Jurkat, Clone E6-1 (cell line): ENCODE results near the gene FYN.

Experiments
- DNase-seq: peaks from one replicate; pipeline ENCODE4 v3.0.0-alpha.2; 2011; ENCODE audit warnings: low read depth, low spot score
- H3K4me3 ChIP-seq: 2 replicates; pipeline ENCODE4 v1.5.1; 2011; ENCODE audit warnings: mild to moderate bottlenecking, low read length, control low read depth, moderate library complexity

Gene FYN

DNA sequence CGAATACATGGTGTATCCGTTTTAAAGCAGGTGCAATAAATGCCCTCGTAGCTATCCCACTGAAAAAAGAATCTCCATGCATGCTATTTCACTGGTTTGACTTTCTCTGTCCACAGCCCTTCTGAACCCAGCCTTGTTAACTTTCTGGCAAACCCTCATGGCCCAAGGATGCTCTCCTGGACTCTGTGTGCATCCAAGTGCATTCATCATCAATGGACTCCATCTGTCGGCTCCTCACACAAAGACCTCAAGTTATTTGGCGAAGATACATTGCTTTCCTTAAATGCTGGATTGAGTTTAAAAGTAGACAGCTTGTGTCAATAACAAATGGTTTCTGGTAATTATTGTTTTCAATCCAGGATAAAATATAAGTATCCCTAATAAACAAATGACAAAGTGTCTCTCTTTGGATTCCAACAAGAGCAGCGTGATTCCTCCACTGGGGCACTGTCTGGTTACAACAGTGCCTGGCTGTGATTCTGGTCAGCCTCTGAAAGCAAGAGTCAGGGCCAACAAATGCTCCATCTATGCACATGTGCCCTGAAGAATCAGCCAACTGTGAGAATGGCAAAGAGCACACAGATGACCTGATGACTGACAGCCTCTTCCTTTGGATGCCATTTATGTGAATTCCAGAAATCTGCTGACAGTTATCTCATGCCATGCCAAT lies 55.7 kb downstream of the FYN start:
- no peak for DNase-seq
- H3K4me3 ChIP-seq = no peak overlapping the region

DNA sequence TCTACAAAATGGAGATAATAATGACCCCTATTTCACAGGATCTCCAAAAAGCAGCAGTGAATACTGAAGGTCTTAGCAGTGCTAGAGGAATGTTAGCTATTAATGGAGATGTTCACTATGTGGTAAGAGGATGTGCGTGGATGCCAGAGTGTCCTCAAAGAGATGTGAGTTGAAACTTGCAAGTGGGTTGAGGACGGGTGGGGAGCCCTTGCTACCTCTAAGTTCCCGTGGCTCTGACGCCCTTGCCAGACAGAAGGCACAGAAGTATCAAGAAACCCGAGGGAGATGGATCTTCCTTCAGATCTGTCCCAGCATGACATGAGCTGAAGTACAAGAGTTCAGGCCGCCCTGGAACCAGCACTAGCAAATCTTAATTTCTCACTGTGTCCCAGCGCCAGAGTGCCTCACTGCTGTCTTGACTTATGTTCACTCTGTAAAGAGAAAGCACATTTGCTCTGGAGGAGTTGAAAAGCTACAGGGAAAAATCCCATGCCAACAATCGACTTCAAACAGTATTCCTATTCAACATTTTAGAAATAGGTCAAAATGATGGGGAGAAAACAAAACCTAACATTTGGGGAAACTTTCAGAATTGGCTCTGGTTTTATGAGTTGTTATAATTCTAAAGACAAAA lies 59.5 kb downstream of the FYN start:
- no peak for DNase-seq
- H3K4me3 ChIP-seq = no peak overlapping the region

DNA sequence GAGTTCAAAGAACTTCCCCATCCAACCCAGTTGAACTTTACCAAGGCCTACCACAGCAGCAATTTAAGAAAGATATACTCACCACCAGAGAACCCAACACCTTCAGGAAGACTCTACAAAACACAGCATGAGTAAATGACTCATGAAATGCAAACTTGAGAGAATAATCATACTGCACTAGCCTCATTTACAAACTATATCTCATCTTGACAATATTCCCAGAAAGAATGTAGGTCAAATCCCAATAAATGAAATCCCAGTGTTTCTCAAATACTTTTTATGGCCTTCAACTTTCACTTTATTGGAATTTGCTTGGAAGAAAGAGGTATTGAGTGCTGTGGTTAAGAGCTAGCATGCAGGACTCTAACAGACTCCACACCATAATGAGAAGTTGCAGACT lies 60.0 kb downstream of the FYN start:
- H3K4me3 ChIP-seq = no peak overlapping the region
- no peak for DNase-seq

DNA sequence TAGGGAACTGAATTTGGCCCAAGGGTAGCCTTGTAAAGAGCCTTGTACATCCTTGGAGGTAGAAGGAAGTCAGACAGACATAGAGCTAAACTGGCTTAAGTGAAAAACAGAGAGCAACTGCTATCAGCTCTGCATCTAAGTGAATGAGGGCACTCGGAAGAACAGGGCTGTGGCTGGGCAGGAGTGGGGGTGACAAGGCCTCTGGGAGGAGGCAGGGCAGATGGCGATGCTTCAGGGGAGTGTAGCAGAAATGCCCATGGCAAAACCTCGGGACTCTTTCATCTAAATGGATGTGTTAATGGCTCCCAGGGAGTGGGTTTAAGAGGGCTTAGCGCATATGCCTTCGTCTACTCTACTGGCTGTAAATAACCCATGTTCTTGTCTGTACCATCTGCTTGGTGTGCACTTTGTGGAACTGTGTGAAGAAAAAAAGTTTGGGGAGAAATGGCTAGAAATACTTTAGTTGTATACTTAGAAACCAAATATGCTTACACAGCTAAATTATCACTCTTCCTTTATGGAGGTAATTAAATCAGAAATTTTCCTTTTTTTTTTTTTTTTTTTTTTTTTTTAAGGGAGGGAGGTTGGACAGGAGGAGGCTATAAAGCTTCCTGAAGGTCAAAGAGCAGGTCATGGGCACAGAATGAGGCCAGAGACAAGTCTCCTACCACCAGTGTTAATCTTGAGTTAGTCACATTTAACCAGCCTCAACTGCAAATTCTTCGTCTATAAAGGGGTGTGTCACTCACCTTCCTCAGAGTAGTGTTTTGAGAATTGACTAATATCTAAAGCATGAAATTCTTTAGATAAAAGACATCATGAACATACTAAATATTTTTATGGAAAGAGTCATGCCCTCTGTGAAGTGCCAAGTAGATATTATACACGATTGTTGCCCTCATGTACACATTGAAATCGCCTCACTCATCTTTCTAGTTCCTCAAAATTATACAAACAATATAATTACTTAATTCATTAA lies 60.9 kb downstream of the FYN start:
- no peak for DNase-seq
- H3K4me3 ChIP-seq = no peak overlapping the region

DNA sequence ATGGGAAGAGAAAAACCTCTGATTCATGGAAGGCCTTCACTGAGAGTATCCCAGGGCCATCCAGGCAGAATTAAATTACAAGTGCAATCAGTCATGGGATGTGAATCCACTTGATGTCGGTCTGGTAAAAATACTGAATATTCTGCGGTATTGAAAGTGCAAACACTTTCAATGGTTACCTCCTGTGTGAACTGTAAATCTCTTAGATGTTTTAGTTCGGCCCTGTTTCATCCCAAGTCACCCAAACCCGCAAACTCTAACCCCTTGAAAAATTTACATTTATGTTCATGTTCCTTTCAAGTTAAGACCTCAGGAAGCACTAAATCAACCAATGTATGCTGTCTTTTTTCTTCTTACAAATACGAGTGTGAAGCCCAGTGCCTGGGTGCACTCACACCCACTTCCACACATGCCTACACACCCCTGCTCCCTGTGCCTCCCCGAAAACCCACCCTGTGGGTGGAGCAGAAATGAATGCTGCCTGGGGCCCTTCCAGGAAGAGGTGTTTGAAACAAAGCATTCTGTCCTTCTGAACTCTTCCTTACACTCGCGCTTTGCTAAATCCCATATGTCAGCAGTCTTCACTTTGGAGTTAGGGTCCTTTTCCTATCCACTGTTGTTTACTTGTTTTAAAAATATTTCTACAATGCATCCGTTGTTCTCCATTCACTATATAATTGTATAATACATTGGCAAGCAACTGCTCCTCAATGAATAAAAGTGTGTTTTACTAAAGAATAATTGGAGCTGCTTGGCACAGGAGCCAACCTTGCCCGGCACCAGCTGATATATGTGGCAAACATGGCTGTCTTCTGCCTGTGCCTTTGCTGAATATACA lies 62.7 kb downstream of the FYN start:
- H3K4me3 ChIP-seq = no peak overlapping the region
- DNase-seq = no peak

DNA sequence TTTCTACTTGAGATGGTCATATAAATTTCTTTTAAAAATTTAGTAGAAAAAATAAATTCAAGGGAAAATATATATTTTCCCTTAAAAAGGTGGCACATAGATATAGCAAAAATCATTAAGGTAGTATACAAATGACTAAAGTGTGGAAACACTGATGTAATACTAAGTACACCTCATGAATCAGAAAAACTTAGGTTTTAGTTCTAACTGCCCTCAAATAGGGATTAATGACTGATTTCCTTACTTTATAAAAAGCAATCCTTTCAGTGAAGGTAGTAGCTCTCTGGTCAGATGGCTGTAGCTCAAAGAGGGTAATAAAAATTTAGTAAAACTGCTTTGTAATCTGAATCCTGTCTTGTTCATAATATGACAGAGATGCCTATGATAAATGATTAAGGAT lies 63.5 kb downstream of the FYN start:
- DNase-seq = no peak
- H3K4me3 ChIP-seq = no peak overlapping the region

DNA sequence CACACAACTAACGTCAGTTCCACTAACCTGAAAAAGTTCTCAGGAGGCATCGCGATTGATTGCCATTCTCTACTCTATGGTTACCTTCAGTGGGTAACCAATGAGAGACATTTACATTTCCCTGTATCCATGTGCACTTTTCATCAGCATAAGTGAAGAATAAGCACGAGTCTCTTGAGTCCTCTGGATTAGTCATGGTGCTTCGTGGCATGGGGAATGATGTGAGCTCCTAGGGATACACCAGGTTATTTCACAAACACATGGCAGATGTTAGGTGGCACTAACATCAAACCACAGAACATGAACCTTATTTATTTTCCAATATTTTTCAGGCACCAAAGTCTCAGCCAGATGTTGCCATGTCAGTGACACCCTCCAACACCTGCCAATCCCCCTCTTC lies 64.0 kb downstream of the FYN start:
- no peak for DNase-seq

DNA sequence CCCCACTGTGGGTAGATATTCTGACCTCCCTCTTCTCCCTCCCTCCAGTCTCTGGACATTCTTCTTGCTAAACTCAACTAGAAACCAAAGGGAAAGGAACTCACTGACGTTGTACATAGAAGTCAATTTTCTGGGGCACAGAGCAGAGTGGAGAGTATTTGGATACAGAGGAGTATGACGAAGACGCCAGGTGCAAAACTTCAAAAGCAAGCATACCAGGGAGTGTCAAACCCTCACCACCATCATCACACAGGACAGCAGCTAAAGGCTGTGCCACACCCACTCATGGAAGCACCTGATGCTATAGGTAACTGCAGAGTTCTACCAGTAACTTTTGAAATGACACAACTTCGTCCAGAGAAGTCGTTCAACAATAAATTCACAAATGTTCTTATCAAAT lies 64.8 kb downstream of the FYN start:
- DNase-seq = no peak
- no peak overlapping the region for H3K4me3 ChIP-seq

More for the DNA sequence above, 64.0 kb downstream of the FYN start:
- no peak overlapping the region for H3K4me3 ChIP-seq

DNA sequence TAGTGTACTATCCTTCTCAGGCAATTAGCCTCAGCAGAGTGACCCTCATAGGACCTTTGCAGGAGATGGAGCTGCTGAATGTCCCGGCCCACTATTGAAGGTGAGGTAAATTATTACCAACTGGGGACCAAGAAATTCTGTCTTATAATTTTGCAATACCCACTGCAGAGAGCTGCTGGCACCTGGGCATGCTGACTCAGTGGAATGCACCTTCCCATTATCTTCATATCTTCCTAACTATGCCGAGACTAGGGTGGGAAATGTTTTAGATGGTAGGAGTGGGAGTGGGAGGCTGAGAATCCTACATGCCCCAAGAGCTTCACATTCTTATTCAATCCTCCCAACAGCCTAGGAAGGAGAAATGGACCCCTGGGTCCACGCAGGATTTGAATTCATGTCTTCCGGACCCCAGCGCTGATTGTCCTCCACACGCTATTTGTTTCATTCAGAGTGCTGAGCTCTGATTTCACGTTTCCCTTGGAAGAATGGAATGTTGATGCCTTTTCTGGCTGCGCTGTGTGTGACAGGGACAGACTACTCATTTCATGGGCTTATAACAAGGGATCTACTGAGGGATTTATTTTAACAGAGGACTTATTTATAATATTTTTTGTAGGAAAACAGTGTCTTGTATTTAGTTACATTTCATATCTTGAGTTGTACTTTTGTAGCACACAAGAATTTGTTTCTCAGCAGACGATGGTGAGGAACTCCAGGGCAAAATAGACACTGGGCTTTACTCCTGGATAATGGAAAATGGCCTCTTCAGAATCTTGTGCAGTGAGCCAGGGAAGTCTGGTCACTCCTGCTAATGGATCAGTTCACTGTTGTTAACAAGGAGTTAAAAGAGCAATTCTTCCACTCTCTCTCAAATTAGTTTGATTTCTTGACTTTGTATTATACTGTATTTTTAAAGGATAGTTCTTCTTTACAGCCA lies 66.4 kb downstream of the FYN start:
- no peak overlapping the region for H3K4me3 ChIP-seq
- DNase-seq = no peak

DNA sequence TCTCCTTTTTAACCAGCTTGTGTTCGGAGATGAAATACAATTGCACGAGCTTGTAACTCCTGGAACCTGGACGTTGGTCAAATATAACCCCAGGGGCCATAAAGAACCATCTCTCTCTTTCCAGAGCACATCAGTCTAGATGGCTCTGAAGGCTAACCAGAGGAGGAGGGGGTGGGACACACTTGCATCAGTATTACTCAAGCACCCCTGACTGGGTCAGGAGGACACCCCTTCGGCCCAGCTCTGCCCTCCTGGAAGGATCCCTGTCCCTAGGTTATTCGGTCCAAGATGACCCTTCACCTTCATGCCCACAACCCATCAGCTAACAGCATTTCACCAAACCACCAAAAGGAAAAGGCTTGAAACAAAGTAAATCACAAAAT lies 67.1 kb downstream of the FYN start:
- DNase-seq = no peak
- no peak overlapping the region for H3K4me3 ChIP-seq

DNA sequence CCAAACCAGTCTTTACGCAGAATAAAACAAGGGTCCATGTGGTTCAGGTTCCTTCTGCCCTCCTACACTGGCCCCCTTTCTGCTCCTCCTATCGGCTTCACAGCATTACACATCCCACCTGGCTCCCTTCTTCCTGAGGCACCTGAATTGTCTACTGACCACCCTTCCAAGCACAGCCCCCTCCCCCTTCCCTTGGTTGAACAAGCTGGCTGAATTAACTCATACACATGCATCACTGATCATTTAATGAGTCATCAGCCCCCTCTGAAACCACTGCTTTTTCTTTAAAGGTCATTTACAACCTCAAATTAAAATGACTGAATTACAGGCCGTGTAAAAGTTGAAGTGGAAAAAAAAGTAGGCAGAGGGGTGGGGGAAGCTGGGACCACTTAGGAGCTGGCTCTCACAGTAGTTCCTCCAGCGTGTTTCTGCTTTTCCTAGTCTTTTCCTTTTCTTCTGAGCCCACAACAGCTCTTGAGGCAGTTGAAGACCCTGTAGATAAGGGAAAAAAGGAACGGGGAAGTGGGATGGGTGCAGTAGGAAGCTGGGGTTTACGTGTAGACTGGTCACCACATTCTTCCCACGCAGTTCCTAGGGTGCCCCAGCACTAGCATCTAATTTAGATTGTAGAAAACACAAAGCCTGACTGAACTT lies 67.6 kb downstream of the FYN start:
- DNase-seq = no peak

DNA sequence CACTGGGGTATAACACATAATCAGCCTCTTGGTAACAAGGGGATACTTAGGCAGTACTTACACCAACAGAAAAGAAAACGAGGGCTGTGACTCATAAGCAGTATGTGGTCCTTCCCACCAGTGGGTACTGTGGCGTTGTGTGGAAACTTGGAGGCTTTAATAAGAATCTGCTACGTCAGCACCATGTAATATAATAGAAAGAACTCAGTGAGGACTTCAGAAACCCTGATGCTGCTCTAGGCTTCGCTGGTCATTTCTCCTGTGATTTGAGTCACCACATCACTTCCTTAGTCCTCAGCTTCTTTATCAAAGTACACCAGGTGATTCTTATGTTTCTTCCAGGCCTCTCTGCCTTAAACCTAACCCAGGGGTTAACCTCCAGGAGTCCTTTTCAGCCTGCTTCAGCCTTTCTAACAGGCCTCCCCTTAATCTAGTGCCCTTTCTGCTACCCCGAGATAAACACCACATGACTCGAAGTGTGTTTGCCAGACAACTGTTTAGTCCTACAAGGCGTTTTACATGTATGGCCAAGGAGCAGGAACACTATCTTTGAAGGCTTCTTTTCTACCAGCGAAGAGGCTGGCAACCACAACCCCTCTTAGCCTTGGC lies 68.5 kb downstream of the FYN start:
- no peak for DNase-seq
- H3K4me3 ChIP-seq = no peak overlapping the region

More for the DNA sequence above, 67.6 kb downstream of the FYN start:
- no peak overlapping the region for H3K4me3 ChIP-seq

DNA sequence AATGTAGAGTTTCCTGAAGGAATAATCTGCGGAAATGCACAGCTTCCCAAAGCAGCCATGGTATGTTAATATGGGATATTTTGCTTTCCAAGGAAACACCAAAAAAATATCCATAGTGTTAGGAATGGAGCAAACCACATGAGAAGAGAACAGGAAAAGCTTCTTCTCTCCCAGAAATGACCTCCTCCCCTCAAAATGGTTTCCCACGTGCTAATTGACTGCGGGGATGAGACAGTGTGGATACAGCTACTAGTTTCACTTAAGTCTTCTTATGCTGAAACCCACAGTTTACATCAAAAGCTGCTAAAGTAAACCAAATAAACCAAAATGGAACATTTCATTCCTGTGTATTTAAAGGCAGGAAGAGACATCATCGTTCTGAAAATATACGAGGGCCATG lies 69.4 kb downstream of the FYN start:
- DNase-seq = peak; percentile 63
- no peak overlapping the region for H3K4me3 ChIP-seq

DNA sequence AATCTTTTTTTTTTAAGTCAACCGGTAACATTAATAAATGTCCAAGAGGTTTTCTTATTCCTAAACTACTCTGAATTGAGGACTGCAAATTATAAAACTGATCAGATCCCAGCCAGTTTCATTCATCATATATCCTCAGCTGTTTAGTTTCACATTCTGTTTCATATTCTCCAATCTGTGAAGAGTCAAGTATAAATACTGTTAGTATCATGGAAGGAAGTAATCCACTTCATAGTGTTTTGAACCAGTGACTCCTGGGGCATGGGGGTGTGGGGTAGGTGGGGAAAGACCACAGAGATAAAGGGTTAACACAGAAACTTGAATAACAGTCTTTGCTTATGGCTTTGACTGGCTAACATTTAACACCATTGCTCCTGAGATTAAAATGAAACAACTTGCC lies 69.9 kb downstream of the FYN start:
- H3K4me3 ChIP-seq = no peak overlapping the region
- DNase-seq = no peak

DNA sequence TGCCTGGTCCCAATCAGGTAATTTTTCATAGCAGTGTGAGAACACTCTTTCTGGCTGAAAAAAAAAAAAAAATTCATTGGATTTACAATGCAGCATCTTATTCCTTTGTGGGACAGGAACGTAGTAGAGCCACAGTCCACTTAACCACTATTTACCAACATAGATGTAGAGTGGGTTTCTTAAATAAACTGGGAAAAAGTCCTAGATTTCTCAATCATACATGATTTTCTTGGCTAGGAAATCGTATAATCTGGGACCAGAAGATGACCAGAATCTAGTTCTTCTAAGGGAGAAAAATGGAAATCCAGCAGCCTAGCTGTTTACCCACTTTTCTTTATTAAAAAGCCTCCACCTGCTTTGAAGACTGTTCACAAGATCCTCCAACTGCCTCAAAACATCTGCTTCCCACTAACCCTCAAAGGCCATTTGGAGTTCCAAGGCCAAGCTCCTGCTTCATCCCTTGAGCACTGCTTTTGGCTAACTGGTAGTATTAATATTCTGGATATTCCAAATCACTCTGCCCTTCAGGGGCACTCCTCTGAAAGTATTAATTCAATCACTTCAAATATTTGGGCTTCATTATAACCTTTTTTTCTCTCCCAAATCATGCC lies 70.4 kb downstream of the FYN start:
- no peak for DNase-seq
- no peak overlapping the region for H3K4me3 ChIP-seq

DNA sequence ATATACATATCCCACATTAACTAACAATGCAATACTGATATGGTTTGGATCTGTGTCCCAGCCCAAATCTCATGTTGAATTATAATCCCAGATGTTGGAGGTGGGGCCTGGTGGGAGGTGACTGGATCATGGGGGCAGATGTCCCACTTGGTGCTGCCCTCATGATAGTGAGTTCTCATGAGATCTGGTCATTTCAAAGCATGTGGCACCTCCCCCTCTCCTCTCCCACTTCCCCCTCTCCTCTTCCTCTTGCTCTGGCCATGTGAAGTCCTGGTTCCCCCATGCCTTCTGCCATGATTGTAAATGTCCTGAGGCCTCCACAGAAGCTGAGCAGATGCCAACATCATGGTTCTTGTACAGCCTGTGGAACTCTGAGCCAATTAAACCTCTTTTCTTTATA lies 71.2 kb downstream of the FYN start:
- no peak overlapping the region for H3K4me3 ChIP-seq
- DNase-seq = no peak

DNA sequence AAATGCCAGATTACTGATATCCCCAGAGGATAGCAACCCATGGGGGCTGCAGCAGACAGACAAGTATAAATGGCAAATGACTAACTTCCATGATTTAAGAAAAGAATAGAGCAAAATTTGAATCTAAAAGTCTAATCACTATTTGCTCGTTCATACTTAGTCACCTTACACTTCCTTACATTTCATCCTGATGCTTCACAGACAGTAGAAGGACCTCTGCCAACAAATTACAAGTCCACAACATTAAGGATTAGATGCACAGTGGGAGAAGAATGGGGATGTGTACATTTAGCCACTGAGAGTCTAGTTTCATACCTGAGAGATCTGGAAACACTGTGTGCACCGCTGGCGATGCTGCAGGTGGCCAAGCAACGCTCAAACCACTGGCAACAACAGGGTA lies 72.4 kb downstream of the FYN start:
- H3K4me3 ChIP-seq = no peak overlapping the region
- DNase-seq = no peak
